Measurements from ENCODE around the gene CCSER2.

Gene CCSER2

DNA sequence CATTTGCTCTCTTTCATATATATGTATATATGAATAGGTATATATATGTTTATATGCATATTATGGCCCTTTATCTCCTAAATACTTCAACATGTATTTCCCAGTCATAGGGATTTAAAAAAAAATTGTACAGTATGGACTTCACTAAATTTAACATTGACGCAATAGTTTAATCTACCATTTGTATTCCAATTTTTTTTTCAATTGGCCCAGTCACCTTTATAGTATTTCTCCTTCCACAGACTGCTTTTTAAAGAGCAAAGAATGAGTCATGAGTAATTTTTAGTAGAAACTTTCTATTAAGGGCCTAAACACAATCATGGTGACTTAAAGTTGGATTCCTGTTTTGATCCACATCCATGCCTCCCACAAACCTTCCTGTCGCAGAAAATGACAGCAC lies 20.5 kb downstream of the CCSER2 start:
- DNase-seq, result no peak

DNA sequence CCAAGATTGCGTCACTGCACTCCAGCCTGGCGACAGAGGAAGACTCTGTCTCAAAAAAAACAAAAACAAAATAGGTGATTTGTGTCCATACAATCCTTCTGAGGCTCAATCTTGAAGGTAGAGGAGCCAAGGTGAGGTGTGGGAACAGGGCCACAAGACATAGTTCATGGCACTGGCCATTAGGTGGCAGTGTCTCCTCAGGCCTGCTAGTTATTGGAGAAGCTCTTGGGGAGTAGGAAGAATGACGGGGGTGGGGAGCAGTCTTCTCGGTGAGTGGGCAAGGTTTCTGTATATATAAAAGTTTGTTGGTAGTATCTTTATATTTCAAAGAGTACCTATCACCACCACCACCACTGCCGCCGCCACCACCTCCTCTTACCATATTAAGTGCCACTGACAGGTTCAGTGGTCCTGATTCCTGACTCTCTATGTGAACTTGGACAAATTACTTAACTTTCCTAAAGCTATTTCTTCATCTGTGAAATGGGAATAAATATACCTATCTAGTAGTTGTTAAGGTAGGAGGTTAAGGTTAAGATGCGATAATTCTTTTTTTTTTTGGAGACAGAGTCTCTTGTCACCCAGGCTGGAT lies 24.0 kb downstream of the CCSER2 start:
- peak; percentile 74 for DNase-seq

- DNase-seq, result no peak
Measured at GRCh38 chr10:84353052-84353803, 24.8 kb downstream of the CCSER2 start.

DNA sequence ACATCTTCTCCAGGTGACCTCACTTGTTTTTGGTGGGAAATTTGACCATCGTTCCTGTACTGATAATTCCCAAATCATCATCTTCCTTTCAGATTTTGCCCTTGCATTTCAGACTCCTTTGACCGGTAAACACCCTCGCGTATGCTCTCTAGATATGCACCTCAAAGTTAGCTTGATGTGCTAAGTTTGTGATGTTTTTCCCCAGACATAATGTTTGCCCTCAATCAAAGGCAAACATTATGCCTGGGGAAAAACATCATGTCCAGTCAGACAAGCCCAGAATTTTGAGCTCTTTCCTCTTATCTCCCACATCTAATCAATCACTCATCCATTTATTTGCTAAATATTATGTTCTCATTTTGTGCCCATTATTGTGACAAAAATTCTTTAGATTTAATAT lies 26.2 kb downstream of the CCSER2 start:
- DNase-seq, result no peak

DNA sequence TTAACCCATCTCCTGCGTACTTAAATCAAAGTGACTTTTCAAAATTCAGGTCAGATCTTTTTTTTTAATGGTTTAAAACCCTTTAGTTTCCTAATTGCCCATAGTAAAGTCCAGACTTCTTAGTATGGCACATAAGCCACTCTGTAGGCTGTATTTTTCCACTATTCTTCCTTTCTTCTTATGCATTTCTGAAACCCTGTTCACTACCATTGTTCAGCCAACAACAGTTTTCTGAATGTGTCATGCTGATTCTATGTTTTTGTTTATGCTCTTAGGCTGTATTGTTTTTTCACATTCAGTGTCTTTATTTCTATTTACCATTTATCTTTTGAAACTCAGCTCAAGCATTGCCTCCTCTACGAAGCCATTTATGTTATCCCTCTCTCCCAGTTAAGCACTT lies 26.7 kb downstream of the CCSER2 start:
- DNase-seq, result no peak

GRCh38 chr10:84356928-84357327 lies 28.5 kb downstream of the CCSER2 start:
- no peak for DNase-seq

DNA sequence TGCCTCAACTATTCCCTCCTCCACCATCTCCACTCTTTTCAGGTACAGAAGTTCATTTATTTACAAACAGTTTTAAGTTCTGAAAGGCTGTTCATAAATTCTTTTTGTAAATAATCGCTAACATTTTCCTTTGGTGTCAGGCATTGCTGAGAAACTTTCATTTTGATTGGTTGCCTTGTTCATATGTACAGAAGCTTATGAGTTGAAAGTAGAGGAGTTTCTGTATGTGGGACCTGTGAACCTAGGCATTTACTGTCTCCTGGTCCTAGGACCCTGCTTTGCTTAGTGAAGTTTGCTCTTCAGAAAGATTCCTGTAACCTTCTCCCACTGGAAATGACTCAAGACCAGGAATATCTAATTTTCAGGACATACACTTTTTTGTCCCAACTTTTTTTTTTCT lies 30.4 kb downstream of the CCSER2 start:
- DNase-seq, result no peak

GRCh38 chr10:84360637-84361365 lies 32.4 kb downstream of the CCSER2 start:
- no peak for DNase-seq

DNA sequence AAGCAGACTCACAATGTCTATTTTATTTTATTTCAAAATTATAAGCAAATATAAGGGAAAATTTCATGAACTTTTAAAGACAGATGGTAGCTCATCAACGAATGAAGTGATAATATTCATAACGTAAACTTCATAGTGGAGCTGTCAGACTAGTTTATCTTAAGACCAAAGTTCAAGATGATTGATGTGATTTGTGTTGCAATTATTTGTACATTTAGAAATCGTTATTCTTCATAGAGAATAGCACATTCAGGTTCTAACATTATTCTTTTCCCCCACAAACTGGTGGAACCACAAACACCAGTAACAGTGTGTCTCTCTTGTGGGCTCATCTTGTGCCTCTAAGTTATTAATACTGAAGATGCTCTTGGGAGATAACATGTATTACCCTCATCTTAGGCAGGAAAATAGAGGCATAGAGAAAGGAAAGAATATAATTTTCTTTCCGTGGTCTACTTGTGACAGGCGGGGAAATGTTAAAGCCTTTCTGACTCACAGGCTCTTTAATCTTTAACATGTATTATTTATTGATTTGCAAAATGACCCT lies 37.0 kb downstream of the CCSER2 start:
- no peak for DNase-seq

GRCh38 chr10:84366041-84366440 lies 37.7 kb downstream of the CCSER2 start:
- DNase-seq, result no peak

DNA sequence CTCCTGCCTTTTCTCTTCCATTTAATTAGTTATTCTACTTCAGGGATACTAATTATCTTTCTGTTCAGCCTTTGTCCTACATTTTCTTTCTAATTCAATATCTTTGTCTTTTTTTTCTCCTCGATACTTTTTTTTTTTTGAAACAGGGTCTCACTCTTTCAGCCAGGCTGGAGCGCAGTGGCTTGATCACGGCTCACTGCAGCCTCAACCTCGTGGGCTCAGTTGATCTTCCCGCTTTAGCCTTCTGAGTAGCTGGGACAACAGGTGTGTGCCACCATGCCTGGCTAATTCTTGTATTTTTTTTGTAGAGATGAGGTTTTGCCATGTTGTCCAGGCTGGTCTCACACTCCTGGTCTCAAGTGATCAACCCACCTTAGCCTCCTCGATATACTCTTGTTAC lies 38.9 kb downstream of the CCSER2 start:
- no peak for DNase-seq

DNA sequence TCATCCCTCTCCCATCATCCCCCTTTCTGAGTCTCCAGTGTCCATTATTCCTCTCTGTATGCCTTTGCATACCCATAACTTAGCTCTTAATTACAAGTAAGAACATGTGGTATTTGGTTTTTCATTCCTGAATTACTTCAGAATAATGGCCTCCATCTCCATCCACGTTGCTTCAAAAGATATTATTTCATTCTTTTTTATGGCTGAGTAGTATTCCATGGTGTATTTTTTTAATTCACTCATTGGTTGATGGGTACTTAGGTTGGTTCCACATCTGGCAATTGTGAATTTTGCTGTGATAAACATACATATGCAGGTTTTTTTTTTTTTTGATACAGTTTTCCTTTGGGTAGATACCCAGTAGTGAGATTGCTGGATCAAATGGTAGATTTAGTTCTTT lies 40.4 kb downstream of the CCSER2 start:
- DNase-seq, result no peak

GRCh38 chr10:84370283-84370682 lies 41.9 kb downstream of the CCSER2 start:
- no peak for DNase-seq

DNA sequence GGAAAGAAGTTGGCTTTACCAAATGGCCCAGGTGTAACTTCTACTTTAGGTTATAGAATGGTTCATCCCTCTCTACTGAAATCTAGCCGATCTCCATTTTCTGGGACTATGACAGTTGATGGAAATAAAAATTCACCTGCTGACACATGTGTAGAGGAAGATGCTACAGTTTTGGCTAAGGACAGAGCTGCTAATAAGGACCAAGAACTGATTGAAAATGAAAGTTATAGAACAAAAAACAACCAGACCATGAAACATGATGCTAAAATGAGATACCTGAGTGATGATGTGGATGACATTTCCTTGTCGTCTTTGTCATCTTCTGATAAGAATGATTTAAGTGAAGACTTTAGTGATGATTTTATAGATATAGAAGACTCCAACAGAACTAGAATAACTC lies 43.6 kb downstream of the CCSER2 start:
- no peak for DNase-seq

GRCh38 chr10:84373000-84373399 lies 44.6 kb downstream of the CCSER2 start:
- DNase-seq, result no peak

- no peak for DNase-seq
Measured at GRCh38 chr10:84374455-84374854, 46.1 kb downstream of the CCSER2 start.

DNA sequence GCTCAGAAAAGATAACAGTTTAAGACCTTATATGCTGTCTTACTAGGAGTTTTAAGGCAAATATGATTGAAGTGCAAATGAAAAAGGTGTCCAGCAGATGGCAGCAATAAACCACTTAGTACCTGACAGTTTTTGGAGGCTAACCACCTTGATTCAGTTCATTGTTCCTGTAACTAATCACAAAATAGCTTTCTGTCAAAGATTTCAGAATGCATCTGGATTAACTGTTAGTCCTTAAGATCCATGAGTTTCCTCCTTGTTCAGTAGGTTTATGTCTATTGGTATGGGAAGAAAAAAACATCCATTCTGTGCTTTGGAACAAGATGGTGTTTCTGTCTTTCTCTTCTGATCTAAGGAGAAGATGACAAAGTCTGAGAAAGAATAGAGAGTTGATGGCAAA lies 46.6 kb downstream of the CCSER2 start:
- no peak for DNase-seq

DNA sequence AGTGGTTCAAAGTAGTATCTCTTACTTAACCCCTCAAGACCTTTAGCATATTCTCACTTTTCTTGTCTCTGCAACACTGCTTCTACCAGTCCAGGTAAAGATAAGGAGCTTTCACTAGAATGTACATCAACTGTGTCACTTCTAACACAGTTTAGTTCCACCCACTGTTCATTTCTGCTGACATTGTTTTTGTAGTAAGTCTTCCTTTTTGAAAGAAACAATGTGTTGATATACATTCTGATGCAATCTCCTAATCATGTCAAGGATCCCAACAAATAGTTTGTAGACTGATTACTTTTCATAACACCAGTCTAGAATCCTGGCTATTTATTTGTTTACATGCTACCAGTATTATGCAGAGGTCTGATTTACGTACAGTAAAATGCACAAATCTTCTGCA lies 47.5 kb downstream of the CCSER2 start:
- no peak for DNase-seq

- DNase-seq, result no peak
Measured at GRCh38 chr10:84388148-84388547, 59.8 kb downstream of the CCSER2 start.

- no peak for DNase-seq
Measured at GRCh38 chr10:84390364-84390763, 62.0 kb downstream of the CCSER2 start.

DNA sequence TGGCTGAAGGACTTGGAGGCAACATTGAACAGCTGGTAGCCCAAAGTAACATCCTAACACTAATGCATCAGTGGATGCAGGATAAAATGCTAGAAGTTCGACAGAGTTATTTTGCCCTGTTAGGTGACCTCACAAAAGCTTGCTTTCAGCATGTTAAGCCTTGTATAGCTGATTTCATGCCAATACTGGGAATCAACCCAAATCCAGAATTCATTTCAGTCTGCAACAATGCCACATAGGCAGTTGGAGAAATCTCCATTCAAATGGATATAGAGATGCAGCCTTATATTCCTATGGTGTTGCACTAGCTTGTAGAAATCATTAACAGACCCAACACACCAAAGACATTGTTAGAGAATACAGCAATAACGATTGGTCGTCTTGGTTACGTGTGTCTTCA lies 62.9 kb downstream of the CCSER2 start:
- DNase-seq, result no peak

DNA sequence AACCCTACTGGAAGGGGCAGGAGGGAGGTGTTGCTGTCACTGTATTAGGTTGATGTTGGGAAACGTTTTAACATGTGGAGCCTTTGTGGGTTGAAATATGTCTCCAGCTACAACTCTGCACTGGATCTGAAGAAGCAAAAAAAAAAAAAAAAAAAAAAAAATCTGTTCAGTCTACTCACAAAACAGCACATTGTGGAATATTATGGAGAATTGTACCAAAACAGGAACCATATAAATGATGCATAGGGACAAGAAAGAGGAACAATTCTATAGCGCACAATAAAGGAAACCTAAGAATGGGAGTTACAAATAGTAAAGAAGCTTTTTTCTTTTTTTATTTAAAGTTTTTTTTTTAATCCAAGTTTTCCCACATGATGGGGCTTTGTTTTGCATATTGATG lies 63.8 kb downstream of the CCSER2 start:
- DNase-seq, result no peak

GRCh38 chr10:84395581-84395980 lies 67.2 kb downstream of the CCSER2 start:
- no peak for DNase-seq

DNA sequence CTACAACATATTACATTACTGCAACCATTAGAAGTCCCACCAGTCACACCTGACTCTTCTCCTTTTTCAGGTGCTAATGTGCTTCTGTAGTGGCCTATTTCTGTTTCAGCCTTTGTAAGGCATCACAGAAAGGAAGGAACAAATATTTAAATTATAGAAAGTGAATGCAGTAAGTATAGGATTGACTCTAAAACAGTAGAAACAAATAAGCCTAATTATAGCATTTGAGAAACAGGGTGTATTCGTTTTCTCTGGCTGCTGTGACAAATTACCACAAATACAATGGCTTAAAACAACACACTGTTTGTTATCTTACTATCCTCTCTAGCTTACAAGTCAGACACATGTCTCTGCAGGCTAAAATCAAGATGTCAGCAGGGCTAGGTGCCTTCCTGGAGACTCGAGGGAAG lies 69.4 kb downstream of the CCSER2 start:
- DNase-seq, result no peak

All from activated naive CD4-positive, alpha-beta T cell treated with Interleukin-2 at 50 U/mL for 16 hours (primary cell).